SK-N-SH treated with all-trans-retinoic acid at 6 μM for 48 hours (cell line): ENCODE measurements around the gene OPHN1.

ENCODE experiments used
- ATAC-seq: fragments of 200-7000 bp; cut with Tn5 transposase; 3 replicates; pipeline ENCODE4 v1.9.1; 2020; ENCODE audit warnings: mild to moderate bottlenecking, moderate library complexity
- ARNTL ChIP-seq: fragments of 450-650 bp; formaldehyde crosslinking; IDR thresholded peaks from 2 replicates; pipeline ENCODE4 v1.5.0; 2020; ENCODE audit warnings: low read depth, mild to moderate bottlenecking, moderate library complexity, borderline replicate concordance
- CREB5 ChIP-seq: fragments of 250-450 bp; sonication (Bioruptor Pico); IDR thresholded peaks from 2 replicates; pipeline ENCODE4 v1.5.1; 2020; ENCODE audit warnings: low read depth, mild to moderate bottlenecking, moderate library complexity
- CSDC2 ChIP-seq: fragments of 250-450 bp; sonication (Bioruptor Pico); IDR thresholded peaks from 2 replicates; pipeline ENCODE4 v1.5.0; 2020; ENCODE audit warnings: mild to moderate bottlenecking, moderate library complexity
- CSRNP3 ChIP-seq: fragments of 250-450 bp; sonication (Bioruptor Pico); IDR thresholded peaks from 2 replicates; pipeline ENCODE4 v1.5.1; 2021; ENCODE audit warnings: mild to moderate bottlenecking, moderate library complexity
- ESRRG ChIP-seq: fragments of 250-450 bp; sonication (Bioruptor Pico); IDR thresholded peaks from 2 replicates; pipeline ENCODE4 v1.6.1; 2021; ENCODE audit warnings: mild to moderate bottlenecking
- ISL1 ChIP-seq: fragments of 250-450 bp; sonication (Bioruptor Pico); IDR thresholded peaks from 2 replicates; pipeline ENCODE4 v2.1.2; 2022; ENCODE audit warnings: mild to moderate bottlenecking, moderate library complexity
- PATZ1 ChIP-seq: fragments of 250-450 bp; sonication (Bioruptor Pico); IDR thresholded peaks from 2 replicates; pipeline ENCODE4 v1.8.0; 2020; ENCODE audit warnings: mild to moderate bottlenecking, moderate library complexity, borderline replicate concordance
- PPARA ChIP-seq: fragments of 250-450 bp; sonication (Bioruptor Pico); IDR thresholded peaks from 2 replicates; pipeline ENCODE4 v1.5.0; 2020; ENCODE audit warnings: mild to moderate bottlenecking, borderline replicate concordance
- RARB ChIP-seq: fragments of 250-450 bp; sonication (Bioruptor Pico); IDR thresholded peaks from 2 replicates; pipeline ENCODE4 v1.8.0; 2021; ENCODE audit warnings: mild to moderate bottlenecking, moderate library complexity
- SNAI2 ChIP-seq: fragments of 250-450 bp; sonication (Bioruptor Pico); IDR thresholded peaks from 2 replicates; pipeline ENCODE4 v1.5.0; 2020; ENCODE audit warnings: mild to moderate bottlenecking, moderate library complexity
- TCF4 ChIP-seq: fragments of 250-450 bp; sonication (Bioruptor Pico); IDR thresholded peaks from 2 replicates; pipeline ENCODE4 v1.8.0; 2021; ENCODE audit warnings: mild to moderate bottlenecking, moderate library complexity, borderline replicate concordance
- ZNF565 ChIP-seq: fragments of 450-650 bp; formaldehyde crosslinking; conservative IDR thresholded peaks from 2 replicates; pipeline ENCODE4 v1.5.0; 2020; ENCODE audit warnings: low read depth, mild to moderate bottlenecking, moderate library complexity
- ZNF70 ChIP-seq: fragments of 450-650 bp; formaldehyde crosslinking; IDR thresholded peaks from 2 replicates; pipeline ENCODE4 v1.5.0; 2020; ENCODE audit warnings: mild to moderate bottlenecking, moderate library complexity
- ZNF8 ChIP-seq: fragments of 450-650 bp; formaldehyde crosslinking; IDR thresholded peaks from 2 replicates; pipeline ENCODE4 v1.5.0; 2020; ENCODE audit warnings: mild to moderate bottlenecking, moderate library complexity

Gene OPHN1

GRCh38 chrX:68045008-68045577 lies 388.2 kb downstream of the OPHN1 start:
- TF ChIP-seq CREB5 (no peak), ARNTL (CRISPR knock-in tag) (no peak), TCF4 (no peak), PPARA (CRISPR knock-in tag) (no peak), ESRRG (CRISPR knock-in tag) (no peak), SNAI2 (CRISPR knock-in tag) (no peak)
- ATAC-seq = no peak

- ATAC-seq = no peak
- TF ChIP-seq RARB (CRISPR knock-in tag) = no peak
- no peak for TF ChIP-seq PPARA (CRISPR knock-in tag)
- TF ChIP-seq ISL1 (CRISPR knock-in tag) = no peak
- no peak for TF ChIP-seq CSDC2 (CRISPR knock-in tag)
These were observed 389.4 kb downstream of the OPHN1 start for GRCh38 chrX:68043713-68044438.

GRCh38 chrX:68041110-68041509 lies 392.2 kb downstream of the OPHN1 start:
- TF ChIP-seq CREB5 = no peak
- TF ChIP-seq RARB (CRISPR knock-in tag) = no peak
- no peak for TF ChIP-seq TCF4
- no peak for TF ChIP-seq SNAI2 (CRISPR knock-in tag)
- TF ChIP-seq ZNF70 (CRISPR knock-in tag) = no peak
- TF ChIP-seq ISL1 (CRISPR knock-in tag) = no peak
- TF ChIP-seq CSRNP3 (CRISPR knock-in tag) = no peak
- no peak for TF ChIP-seq PPARA (CRISPR knock-in tag)
- no peak for ATAC-seq

GRCh38 chrX:68018248-68019203 lies 414.8 kb downstream of the OPHN1 start:
- TF ChIP-seq ZNF565 (CRISPR knock-in tag) (no peak), PATZ1 (CRISPR knock-in tag) (no peak)
- ATAC-seq = peak; percentile 87

- ATAC-seq = no peak
- TF ChIP-seq CREB5 (no peak), ZNF565 (CRISPR knock-in tag) (no peak), ZNF8 (no peak), TCF4 (no peak), CSDC2 (CRISPR knock-in tag) (no peak), ARNTL (CRISPR knock-in tag) (no peak)
These were observed 434.8 kb downstream of the OPHN1 start for GRCh38 chrX:67998540-67998939.
